GM19452 (cell line): Measurements from ENCODE around the gene TRIM16.
"Not testable (repeated sequence)": the region's sequence is repeated elsewhere in the genome, so short reads cannot be mapped to it uniquely, and the experiment has no call there.

Experiments
- ATAC-seq: cut with Tn5 transposase; IDR thresholded peaks from one replicate; pipeline ENCODE4 v1.9.1; 2021; ENCODE audit not compliant: unreplicated experiment

TRIM16 gene

GRCh38 chr17:15659236-15659635 is 24.9 kb downstream of the TRIM16 start:
- ATAC-seq = no peak

GRCh38 chr17:15658296-15658695 is 25.8 kb downstream of the TRIM16 start:
- ATAC-seq = no peak

GRCh38 chr17:15657868-15658267 is 26.2 kb downstream of the TRIM16 start:
- no peak for ATAC-seq

GRCh38 chr17:15654886-15655561 is 29.1 kb downstream of the TRIM16 start:
- ATAC-seq = no peak

GRCh38 chr17:15654401-15654800 is 29.7 kb downstream of the TRIM16 start:
- ATAC-seq = not testable (repeated sequence)

- ATAC-seq = no peak
These were observed 31.2 kb downstream of the TRIM16 start for GRCh38 chr17:15652960-15653359.

- ATAC-seq = peak; percentile 77
These were observed 32.5 kb downstream of the TRIM16 start for GRCh38 chr17:15651583-15652110.

GRCh38 chr17:15650741-15651582 is 33.1 kb downstream of the TRIM16 start:
- ATAC-seq = no peak

- no peak for ATAC-seq
These were observed 34.2 kb downstream of the TRIM16 start for GRCh38 chr17:15649861-15650421.

GRCh38 chr17:15648386-15648785 is 35.7 kb downstream of the TRIM16 start:
- no peak for ATAC-seq

- ATAC-seq = not testable (repeated sequence)
These were observed 38.2 kb downstream of the TRIM16 start for GRCh38 chr17:15645942-15646312.

- not testable (repeated sequence) for ATAC-seq
These were observed 38.8 kb downstream of the TRIM16 start for GRCh38 chr17:15645099-15645941.

GRCh38 chr17:15642505-15643251 is 41.4 kb downstream of the TRIM16 start:
- not testable (repeated sequence) for ATAC-seq

- ATAC-seq = not testable (repeated sequence)
These were observed 42.1 kb downstream of the TRIM16 start for GRCh38 chr17:15642014-15642413.

- not testable (repeated sequence) for ATAC-seq
These were observed 53.1 kb downstream of the TRIM16 start for GRCh38 chr17:15630930-15631453.

- not testable (repeated sequence) for ATAC-seq
These were observed 54.1 kb downstream of the TRIM16 start for GRCh38 chr17:15629991-15630390.

GRCh38 chr17:15623661-15624209 is 60.4 kb downstream of the TRIM16 start:
- ATAC-seq = not testable (repeated sequence)

- not testable (repeated sequence) for ATAC-seq
These were observed 60.9 kb downstream of the TRIM16 start for GRCh38 chr17:15623255-15623654.

GRCh38 chr17:15622124-15622523 is 62.0 kb downstream of the TRIM16 start:
- not testable (repeated sequence) for ATAC-seq
